ENCODE data around the gene CDKAL1.
"Not testable (repeated sequence)": the region's sequence is repeated elsewhere in the genome, so short reads cannot be mapped to it uniquely, and the experiment has no call there.

The CDKAL1 gene

DNA sequence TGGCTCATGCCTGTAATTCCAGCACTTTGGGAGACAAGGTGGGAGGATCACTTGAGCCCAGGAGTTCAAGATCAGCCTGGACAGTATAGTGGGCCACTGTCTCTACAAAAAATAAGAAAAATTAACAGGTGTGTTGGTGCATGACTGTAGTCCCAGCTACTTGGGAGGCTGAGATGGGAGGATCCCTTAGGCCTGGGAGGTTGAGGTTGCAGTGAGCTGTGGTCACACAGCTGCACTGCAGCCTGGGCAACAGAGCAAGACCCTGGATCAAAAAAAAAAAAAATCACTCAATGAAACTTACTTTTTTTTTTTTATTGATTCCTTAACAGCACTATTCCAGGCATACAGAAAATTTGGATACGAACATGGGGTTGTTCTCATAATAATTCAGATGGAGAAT is 14.0 kb downstream of the CDKAL1 start:
- no peak for DNase-seq (ENCODE audit: low spot score)
- in situ Hi-C loops (cut with MboI; ENCODE audit: low pct_unique_long_range_greater_than_20kb, low sequenced_read_pairs, unreplicated experiment): loop anchor here (25.0 kb wide), 1 partner anchor 461 kb away; no protein-coding TSS in a partner anchor

DNA sequence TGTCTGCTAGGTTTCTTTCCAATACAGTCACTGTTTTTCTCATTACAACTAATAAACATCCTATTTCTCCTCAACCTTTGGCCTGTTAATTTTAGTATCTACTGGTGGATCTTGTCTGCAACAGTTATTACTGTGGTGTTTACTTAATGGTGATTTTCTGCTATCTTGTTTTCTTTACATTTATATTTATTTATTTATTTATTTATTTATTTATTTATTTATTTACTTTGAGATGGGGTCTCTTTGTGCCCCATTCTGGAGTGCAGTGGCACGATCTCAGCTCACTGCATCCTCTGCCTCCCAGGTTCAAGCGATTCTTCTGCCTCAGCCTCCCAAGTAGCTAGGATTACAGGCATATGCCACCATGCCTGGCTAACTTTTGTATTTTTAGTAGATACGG is 15.1 kb downstream of the CDKAL1 start:
- in situ Hi-C loops (cut with MboI; ENCODE audit: low pct_unique_long_range_greater_than_20kb, low sequenced_read_pairs, unreplicated experiment): loop anchor here (25.0 kb wide), 1 partner anchor 462 kb away; no protein-coding TSS in a partner anchor
- not testable (repeated sequence) for DNase-seq (ENCODE audit: low spot score)

More for the DNA sequence above, 14.0 kb downstream of the CDKAL1 start:
- TF ChIP-seq, protein P1, sequence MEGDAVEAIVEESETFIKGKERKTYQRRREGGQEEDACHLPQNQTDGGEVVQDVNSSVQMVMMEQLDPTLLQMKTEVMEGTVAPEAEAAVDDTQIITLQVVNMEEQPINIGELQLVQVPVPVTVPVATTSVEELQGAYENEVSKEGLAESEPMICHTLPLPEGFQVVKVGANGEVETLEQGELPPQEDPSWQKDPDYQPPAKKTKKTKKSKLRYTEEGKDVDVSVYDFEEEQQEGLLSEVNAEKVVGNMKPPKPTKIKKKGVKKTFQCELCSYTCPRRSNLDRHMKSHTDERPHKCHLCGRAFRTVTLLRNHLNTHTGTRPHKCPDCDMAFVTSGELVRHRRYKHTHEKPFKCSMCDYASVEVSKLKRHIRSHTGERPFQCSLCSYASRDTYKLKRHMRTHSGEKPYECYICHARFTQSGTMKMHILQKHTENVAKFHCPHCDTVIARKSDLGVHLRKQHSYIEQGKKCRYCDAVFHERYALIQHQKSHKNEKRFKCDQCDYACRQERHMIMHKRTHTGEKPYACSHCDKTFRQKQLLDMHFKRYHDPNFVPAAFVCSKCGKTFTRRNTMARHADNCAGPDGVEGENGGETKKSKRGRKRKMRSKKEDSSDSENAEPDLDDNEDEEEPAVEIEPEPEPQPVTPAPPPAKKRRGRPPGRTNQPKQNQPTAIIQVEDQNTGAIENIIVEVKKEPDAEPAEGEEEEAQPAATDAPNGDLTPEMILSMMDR (IDR thresholded peaks at IDR 0.05; ENCODE audit: extremely low read depth, insufficient read depth, missing control alignments): no peak

DNA sequence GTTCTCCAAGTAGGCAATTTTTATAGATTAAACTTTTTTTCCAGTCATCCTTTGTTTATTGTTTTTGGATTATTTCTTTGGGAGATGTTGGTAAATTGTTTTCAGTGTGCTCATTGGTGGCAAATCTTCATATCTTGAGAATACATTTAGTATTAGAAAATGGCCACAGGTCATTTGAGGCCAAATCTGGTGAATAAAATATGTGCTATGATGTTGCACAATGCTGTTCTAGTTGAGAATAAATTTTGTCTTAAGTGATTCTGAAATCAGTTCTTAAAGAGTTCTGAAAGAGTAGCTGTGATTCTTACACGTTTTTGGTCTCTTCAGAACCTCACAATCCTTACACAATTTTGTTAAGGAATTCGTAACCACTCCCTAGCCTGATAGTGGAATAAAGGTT is 20.1 kb downstream of the CDKAL1 start:
- in situ Hi-C loops (cut with MboI; ENCODE audit: low pct_unique_long_range_greater_than_20kb, low sequenced_read_pairs, unreplicated experiment): no loop called here
- no peak for DNase-seq (ENCODE audit: low spot score)
- TF ChIP-seq, protein P1 (IDR thresholded peaks at IDR 0.05; ENCODE audit: extremely low read depth, insufficient read depth, missing control alignments): no peak

DNA sequence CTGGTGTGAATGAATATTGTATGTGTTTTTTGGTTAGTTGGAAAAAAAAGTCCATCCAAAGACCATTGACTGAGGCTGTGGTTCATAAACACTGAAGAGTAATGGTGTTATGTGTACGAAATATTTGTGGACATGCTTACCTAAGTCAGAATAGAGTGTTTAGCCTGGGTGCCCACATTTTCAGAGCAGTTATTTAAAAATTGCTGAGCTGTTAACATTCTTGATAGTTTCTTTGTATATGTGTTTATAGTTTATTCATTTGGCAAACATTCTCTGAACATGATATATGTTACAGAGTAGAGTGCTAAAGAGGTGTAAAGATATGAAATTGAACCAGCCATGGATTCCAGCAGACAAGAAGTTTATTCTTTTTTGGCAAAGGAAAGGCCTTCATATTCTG is 20.6 kb downstream of the CDKAL1 start:
- in situ Hi-C loops (cut with MboI; ENCODE audit: low pct_unique_long_range_greater_than_20kb, low sequenced_read_pairs, unreplicated experiment): no loop called here
- TF ChIP-seq, protein P1 (IDR thresholded peaks at IDR 0.05; ENCODE audit: extremely low read depth, insufficient read depth, missing control alignments): no peak
- DNase-seq (ENCODE audit: low spot score): no peak

DNA sequence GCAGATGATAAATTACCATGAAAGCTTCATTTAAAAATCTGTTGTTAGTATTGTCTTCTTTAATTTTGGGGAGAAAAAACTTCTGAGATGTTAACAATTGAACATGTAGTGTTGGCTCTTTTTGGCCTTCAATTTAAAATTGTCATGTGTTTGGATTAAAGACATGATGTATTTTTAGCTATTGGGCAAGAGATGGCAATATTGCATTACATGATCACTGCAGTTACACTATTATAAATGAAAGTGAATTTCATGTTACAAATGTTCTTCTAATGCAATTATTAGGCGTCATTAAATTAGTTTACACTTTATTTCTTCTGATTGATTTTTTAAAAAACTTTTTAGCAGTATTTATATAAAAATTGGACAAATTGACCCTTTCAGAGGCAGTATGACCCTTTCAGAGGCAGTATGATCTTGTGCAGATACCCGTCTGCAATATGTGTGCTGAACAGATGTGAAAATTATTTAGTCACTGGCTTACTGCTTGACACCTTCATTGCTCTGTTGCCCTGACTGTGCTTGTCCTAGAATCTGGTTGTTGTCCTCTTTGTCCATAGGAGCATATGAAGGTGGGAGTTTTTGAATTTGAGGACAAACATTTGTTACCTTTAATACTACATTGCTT is 25.8 kb downstream of the CDKAL1 start:
- in situ Hi-C loops (cut with MboI; ENCODE audit: low pct_unique_long_range_greater_than_20kb, low sequenced_read_pairs, unreplicated experiment): loop anchor here (10.0 kb wide), 1 partner anchor 1025 kb away; no protein-coding TSS in a partner anchor
- DNase-seq (ENCODE audit: low spot score): no peak
- TF ChIP-seq, protein P1 (IDR thresholded peaks at IDR 0.05; ENCODE audit: extremely low read depth, insufficient read depth, missing control alignments): no peak

DNA sequence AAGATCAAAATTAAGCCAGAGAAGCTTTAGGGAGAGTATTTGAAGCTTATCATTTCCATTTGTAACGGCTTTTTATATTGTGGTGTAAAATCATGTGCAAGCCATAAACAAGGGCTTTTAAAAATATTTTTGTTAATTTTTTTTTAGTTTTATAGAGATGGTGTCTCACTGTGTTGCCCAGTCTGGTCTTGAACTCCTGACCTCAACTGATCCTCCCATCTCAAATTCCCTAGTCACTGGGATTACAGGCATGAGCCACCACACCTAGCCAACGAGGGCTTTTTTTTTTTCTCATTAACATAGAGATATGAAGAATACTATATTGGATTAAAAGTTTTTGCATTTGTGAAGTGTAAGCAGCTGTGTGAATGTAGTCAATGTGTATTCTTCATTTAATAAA is 29.1 kb downstream of the CDKAL1 start:
- TF ChIP-seq, protein P1 (IDR thresholded peaks at IDR 0.05; ENCODE audit: extremely low read depth, insufficient read depth, missing control alignments): no peak
- in situ Hi-C loops (cut with MboI; ENCODE audit: low pct_unique_long_range_greater_than_20kb, low sequenced_read_pairs, unreplicated experiment): loop anchor here (10.0 kb wide), 1 partner anchor 1021 kb away; no protein-coding TSS in a partner anchor
- DNase-seq (ENCODE audit: low spot score): no peak

DNA sequence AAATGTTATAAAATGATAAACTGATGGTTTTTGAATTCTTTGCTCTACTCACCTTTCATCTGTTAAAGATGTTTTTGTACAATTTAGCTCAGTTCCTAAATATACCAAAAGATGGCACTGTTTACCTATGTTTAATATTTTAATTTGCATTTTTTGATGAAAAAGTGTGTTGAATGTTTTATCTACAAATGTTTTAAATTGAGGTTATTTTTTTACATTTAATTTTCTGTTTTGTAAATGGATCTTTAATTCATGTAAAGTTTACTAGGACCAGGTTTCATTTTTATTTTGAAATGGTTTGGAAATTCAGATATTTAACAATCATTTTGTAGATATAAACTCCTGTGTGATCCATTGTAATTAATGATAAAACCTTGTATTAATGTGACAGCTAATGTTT is 30.0 kb downstream of the CDKAL1 start:
- peak; percentile 34 for DNase-seq (ENCODE audit: low spot score)
- TF ChIP-seq, protein P1 (IDR thresholded peaks at IDR 0.05; ENCODE audit: extremely low read depth, insufficient read depth, missing control alignments): peak; percentile 47
- in situ Hi-C loops (cut with MboI; ENCODE audit: low pct_unique_long_range_greater_than_20kb, low sequenced_read_pairs, unreplicated experiment): loop anchor here (10.0 kb wide), 1 partner anchor 1021 kb away; no protein-coding TSS in a partner anchor
